GM18870 (cell line): ENCODE measurements around the gene DLG5.

Experiments used
- ATAC-seq: cut with Tn5 transposase; IDR thresholded peaks from one replicate; pipeline ENCODE4 v1.9.1; 2021; ENCODE audit warnings: moderate library complexity; ENCODE audit not compliant: unreplicated experiment

Gene DLG5

DNA sequence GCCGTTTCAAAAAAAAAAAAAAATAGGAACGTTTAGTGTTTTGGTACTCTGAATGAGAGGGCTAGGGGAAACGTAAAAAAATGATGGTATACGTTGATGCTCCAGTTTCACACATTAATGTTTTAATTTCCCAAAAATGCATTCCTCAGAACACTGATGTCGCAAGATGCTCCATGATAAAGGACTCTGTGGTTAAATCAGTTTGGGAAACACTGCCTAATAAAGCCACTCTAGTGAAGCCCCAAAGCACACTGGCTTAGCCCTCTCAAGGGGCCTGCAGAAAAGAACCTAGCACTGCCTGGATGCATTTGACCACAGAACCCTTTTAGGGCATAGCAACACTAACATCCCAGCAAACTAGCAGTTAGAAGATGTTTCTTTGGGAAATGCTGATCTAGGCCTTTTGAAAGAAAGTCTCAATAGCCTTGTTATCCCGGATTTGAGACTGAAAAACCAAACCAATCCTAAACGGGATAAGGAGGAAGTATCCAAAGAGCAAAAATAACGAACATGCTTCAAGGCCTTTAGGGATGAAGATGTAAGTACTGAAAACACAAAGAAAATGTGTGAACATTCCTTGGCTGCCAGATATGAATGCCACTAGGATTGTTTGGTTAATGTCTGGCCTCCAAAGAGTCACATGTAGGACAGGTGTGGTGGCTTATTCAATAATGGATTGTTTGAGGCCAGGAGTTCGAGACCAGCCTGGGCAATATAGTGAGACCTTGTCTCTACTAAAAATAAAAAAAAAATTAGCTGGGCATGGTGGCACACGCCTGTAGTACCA lies 11.0 kb downstream of the DLG5 start:
- ATAC-seq, result no peak

DNA sequence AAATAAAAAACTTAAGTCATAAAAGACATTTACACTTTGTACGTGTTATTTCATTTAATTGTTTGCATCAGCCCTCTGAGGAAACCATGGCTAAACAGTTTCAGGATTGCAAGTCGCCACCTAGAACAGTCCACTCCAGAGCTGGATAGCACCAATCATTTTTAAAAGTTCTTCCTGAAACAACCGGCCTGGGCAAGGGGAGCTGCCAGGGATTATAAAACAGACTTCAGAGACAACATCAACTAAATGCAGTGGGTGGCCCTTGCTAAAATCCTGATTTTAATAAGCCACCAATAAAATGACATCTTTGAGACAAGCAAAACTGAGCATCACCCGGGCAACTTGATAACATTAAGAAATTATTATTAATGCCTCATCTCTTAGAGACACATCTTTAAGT lies 13.5 kb downstream of the DLG5 start:
- ATAC-seq, result no peak

DNA sequence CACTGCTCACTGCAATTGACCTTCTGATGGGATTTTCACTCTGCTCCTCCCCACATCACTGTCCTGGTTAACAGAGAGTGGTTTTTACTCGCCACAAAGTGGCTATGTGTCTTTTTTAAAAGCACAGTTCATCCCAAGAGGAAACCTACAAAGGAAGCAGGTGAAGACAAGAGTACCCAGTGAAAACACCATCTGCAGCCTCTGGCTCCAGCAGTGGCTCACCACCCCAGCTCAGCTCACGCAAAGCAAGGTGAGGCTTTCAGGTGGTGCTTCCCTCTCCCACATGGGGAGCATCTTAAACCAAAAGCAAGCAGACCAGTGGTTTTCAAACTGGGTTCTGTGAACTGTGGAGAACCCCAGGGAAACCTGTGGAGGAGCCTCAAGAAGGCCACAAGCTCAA lies 14.0 kb downstream of the DLG5 start:
- ATAC-seq, result no peak

DNA sequence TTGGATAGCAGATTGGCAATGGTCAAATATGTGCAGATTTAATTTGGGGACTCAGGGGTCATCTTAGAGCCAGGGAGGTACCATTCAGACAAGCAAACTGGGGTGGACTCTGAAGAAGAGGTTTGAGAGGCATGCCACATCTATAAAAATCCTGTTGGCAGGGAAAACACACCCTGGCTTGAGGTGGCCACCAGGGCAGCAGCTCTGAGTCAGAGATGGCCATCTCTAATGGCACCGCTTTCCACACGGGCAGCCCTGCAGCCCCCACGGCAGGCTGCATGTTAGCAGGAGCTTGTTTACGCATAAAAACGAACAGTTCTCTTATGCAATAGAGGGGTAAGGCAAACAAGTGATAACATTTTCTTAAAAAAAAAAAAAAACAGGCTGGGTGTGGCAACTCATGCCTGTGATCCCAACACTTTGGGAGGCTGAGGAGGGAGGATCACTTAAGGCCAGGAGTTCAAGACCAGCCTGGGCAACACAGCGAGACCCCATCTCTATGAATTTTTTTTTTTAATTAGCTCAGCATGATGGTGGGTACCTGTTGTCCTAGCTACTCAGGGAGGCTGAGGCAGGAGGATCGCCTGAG lies 14.9 kb downstream of the DLG5 start:
- ATAC-seq, result no peak

DNA sequence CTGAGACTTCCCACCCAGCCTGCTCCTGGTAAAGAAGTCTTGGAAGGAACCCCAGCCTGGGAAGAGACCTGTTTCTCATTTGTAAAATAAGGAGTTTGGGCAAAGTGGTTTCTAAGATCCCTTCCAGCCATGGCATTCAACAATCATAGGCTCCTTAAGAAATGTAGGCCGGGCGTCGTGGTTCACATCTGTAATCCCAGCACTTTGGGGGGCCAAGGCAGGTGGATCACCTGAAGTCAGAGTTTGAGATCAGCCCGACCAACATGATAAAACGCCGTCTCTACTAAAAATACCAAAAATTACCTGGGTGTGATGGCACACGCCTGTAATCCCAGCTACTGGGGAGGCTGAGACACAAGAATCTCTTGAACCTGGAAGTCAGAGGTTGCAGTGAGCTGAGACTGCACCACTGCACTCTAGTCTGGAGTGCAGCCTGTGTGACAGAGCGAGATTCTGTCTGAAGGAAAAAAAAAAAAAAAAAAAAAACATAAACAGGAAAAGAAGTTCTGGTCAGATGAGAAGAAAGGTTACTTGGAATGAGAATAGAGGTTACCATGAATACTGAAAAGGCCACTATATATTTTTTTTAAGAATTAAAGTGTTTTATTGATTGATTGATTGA lies 15.9 kb downstream of the DLG5 start:
- ATAC-seq, result no peak

DNA sequence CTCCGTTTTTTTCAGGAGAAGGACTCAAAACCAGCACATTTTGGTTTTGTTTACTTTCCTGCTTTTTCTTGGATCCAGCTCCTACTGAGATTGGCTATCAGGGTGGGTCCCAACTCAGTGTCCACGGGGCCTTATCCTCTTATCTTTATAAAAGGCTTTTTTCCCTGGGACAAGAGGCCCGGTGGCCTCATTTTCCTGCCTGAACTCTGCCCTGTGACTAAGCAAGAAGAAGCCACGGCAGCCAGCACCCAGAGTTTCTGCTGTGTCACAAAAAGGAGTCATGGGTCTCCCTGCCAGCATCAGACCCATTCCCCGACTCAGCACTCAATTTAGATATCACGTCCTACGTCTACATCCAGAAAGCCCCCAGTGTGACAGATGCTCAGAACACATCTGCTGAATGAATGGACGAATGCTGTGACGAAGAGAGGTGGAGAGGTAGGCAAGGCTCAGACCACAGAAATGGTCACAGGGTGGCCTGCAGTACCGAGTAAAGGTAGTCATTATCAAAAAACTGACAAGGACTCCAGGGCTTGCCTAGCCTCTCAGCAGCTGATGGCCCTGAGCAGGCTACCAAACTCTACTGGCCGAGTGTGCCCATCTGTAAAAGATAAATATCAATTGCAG lies 16.7 kb downstream of the DLG5 start:
- ATAC-seq, result no peak

DNA sequence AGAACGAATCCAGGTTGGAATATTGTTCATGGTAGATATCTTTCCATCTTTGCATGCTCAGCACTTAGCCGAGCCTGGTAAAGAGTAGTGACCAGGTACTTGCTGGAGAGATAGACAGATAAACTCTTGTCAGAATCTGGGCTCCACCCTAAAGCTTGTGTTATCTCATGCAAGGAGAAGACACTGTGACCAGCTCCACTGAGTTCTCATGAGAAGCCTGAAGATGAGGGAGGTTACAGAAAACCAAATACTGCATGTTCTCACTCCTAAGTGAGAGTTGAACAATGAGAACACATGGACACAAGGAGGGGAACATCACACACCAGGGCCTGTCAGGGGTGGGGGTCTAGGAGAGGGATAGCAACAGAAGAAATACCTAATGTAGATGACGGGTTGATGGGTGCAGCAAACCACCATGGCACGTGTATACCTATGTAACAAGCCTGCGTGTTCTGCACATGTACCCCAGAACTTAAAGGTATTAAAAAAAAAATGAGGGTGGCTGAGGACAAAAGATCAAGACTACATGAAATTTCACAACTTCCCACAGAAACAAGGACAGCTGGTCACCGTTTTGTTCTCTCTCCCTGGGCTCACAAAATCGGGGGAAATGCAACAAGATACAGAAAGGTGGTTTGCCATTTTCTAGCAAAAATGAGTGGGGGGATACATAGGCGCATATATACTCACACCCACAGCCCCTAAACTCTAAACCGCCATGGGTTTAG lies 17.4 kb downstream of the DLG5 start:
- ATAC-seq, result no peak

DNA sequence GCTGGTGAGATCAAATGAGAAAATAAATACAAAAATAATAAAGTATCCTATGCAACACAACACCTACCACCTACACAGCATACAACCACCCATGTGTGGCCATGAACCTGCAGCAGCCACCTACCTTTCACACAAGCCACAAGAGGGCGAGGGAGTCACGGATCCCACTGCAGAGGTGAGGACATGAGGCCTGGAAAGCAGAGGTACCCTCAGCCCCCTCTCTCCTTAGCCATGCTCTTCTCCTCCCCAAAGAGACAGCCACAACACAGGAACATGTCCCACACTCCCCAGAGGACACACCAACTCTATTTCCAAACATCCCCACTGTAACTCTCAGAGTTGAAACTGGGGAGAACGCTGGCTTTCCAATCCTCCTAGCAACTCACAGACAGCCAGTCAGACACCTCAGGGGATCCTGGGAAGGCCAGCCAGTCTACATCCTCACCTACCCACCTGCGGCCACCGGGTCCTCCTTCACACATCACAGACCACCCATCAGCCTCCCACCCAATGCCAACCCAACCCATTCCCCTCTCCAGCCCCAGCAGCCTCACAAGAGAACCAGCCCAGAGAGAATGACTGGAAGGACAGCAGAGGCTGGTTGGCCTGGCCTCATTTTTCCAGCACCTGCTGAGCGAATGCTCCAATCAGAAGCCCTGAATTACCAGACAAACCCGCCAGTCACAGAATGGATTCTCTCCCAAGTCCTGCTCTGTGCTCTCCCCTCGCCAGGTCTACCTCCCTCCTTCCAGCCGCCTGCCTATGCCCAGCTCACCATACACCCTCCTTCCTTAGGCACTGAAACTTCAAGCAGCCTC lies 18.4 kb downstream of the DLG5 start:
- ATAC-seq, result no peak

DNA sequence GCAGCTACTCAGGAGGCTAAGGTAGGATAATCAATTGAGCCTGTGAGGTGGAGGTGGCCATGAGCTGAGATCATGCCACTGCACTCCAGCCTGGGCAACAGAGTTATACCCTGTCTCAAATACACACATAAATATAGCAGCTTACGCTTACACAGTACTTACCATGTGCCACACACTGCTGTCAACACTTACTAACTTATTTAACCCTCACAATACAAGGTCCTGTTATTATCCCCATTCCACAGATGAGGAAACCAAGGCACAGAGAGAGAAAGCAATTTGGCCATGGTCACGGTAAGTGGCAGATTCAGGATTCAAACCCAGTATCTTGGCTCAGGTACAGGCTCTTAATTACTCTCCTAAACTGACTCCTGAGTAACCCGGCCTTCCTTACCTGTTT lies 19.1 kb downstream of the DLG5 start:
- ATAC-seq, result no peak

DNA sequence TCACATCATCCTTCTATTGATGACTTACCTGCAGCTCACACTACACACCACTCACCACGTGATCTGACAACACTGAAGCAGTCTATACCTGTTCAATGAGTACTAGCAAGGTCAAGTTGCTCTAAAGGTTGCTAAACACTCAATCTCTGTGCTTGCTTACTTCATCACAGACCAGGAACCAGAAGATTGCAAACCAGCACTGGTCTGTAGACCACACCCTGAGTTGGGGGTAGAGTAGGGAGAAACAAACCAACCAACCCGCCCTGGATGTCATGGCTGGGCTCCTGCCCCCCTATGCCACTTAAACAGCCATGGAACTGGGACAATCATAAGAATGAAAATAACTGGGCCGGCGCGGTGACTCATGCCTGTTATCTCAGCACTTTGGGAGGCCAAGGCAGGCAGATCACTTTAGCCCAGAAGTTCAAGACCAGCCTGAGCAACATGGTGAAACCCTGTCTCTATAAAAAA lies 19.6 kb downstream of the DLG5 start:
- no peak for ATAC-seq

DNA sequence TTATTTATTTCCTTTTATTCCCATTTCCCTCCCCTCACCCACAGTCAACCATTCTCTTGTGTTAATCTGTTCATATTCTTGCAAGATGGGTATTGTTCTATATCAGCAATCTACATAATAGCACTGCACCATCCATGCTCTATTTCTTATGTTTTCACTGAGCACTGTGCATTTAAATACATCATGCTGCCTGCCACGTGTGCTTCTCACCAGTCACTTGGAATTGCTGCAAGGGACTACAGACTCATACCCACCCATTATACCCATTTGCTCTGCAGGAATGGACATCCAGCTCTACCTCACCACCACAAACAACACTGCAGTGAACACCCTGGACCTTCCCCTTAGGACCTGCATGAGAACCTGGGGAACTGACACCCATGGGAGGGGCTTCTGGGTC lies 20.8 kb downstream of the DLG5 start:
- ATAC-seq, result no peak

DNA sequence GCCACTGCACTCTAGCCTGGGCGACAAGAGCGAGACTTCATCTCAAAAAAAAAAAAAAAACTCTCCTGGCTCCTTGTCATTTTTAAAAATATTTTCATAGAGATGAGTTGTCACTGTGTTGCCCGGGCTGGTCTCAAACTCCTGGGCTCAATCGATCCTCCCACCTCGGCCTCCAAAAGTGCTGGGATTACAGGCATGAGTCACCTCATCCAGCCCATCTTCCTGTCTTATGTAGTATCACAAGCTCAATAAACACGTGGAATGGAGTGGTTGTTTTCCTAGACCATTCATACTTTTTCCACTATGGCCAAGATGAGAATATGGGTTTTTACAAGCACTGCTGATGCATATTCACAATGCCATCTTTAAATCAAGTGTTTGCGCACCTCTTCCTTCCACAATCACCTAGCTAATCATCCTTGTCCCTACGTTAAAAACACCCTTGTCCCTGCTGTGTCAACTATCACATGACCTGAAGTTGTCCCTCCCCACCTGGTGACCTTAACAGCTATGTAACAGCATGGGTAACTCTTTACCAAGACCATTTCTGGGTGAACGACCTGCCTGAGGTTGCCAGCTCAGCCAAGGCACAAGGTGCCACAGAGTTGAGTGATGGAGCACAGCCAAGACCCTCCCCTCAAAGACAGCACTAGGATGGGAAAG lies 21.3 kb downstream of the DLG5 start:
- no peak for ATAC-seq

DNA sequence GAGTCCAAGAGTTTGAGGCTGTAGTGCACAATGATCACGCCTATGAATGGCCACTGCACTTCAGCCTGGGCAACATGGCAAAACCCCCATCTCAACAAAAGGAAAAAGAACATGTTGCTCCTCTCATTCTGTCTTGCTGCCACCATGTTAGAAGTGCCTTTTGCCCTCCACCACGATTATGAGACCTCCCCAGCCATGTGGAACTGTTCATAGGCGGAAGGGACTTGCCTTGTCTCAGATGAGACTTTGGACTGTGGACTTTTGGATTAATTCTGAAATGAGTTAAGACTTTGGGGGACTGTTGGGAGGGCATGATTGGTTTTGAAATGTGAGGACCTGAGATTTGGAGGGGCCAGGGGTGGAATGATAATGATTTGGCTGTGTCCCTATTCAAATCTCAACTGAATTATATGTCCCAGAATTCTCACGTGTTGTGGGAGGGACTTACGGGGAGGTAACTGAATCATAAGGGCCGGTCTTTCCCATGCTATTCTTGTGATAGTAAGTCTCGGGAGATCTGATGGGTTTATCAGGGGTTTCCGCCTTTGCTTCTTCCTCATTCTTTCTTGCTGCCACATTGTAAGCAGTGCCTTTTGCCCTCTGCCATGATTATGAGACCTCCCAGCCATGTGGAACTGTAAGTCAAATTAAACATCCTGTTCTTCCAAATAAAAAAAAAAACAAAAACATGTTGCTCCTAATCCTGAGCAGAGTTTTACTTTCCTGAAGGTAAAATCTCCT lies 22.3 kb downstream of the DLG5 start:
- no peak for ATAC-seq

DNA sequence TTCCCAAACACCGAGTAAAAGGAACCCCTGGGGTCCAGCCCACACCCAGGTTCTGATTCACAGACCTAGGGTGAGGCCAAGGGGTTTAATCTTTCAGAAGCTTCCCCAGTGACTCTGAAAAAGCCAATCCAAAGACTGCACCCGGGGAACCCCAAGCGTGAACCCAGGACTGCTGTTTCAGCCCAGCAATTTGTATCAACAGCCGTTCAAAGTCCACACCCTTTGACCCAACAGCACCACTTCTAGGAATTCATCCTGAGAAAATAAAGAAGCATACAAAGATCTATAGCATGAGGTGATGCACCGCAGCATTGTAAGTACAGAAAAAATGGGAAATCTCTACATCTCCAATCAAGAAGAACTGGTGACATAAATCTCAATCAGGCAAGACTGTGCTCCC lies 24.4 kb downstream of the DLG5 start:
- ATAC-seq, result no peak

DNA sequence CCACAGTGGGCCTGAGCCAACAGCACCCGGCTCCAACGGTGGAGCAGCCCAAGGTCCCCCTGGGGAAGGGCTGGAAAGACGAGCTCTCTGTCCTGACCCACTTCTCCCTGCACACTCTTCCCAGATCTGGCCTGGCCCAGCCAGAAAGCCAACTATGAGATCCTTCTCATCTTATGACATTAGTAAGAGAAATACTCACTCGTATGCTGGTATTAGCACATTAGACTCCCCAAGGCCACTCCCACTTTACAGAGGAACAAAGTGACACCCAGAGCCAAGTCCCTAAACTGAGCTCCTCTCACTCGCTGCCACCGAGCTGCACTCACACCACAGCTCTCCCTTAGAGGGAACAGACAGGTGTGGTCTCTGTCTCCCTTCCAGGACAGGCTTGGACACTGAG lies 24.8 kb downstream of the DLG5 start:
- no peak for ATAC-seq

DNA sequence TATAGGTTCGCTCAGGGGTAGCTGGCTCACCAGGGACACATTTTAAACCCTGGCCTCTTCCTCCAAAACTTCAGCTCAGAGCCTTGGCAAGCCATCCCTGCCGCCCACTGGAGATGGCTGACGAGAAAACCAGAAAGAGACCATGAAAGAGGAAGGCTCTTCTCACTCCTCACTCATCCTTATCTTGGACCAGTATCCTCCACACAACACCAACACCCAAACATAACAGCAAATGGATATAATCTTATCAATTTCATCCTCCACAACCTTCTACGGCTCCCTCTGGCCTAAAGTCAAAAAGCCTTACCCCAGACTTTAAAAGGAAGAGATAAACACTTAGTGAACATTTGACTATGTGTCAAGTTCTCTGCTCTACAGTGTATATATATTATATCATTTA lies 26.9 kb downstream of the DLG5 start:
- no peak for ATAC-seq

DNA sequence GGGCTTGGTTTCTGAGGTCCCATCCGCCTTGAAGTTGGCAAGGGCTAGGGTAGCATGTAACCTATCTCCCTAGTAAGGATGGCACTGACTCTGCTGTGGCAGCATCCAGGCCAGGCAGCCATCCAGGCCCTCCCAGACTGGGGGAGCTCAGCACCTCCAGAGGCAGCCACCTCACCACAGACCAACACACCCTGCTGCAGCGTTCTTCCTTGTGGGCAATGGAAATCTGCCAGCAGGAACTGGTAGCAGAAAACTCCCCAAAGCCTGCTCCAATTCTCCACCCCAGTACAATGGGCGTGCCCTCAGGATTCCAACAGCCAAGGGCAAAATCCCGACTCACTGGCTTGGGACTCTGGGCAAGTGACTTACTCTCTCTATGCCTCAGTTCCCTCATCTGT lies 27.5 kb downstream of the DLG5 start:
- no peak for ATAC-seq

DNA sequence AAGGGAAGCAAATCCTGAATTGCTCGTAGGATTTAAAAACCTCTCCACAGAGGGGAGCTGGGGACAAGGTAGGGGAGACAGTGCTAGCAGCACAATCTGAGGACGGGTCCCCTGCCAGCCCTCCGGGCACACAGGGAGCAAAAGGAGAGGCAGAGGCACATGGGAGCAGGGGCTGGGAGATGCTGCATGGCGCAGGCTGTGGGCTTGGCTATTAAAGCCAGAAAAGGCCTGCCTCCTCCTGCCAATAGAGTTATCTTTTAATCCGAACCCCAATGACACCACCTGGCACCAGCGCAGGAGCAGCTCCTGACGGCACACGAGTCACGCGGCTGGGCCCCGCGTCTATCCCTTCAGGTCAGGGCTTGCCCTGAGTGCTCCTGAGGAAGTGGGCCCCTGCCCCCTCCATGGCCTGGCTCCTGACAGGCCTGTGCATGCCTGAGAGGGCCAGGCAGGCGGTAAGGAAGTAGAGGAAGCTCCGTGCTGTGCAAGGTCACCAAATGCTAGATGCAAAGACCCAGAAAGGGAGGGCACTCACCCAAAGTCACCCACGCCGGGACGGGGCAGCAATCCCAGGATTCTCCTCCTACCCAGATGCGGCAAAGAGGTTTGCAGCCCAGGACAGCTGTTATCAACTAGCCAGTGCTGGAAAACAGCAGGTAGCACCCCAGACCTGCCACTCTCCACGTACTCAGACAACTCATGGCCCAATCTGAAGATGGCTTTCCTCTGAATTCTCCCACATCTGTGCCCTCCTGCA lies 28.1 kb downstream of the DLG5 start:
- ATAC-seq, result no peak
